MM.1S (cell line): ENCODE data around the gene TEX13C.

Experiments
- CTCF ChIP-seq: fragments of 300-600 bp; sonication (generic); IDR thresholded peaks from 2 replicates; pipeline ENCODE4 v1.5.1; 2016; ENCODE audit warnings: antibody characterized with exemption, low read length, mixed read lengths
- EZH2 ChIP-seq: fragments of 300-600 bp; sonication (generic); optimal IDR thresholded peaks from 2 replicates; pipeline ENCODE3; 2017; ENCODE audit warnings: low read depth, mild to moderate bottlenecking, antibody characterized with exemption, low read length, mixed read lengths

- TF ChIP-seq CTCF (no peak), EZH2 (no peak)
Observed at GRCh38 chrX:125291124-125291523, 28.5 kb upstream of the TEX13C start.
